GM19324 (cell line): ENCODE results near the gene LRP11.
"Not testable (repeated sequence)": the region's sequence is repeated elsewhere in the genome, so short reads cannot be mapped to it uniquely, and the experiment has no call there.

Experiments
- ATAC-seq: cut with Tn5 transposase; IDR thresholded peaks from one replicate; pipeline ENCODE4 v1.9.1; 2021; ENCODE audit warnings: mild to moderate bottlenecking, moderate library complexity; ENCODE audit not compliant: unreplicated experiment, low FRiP score

Gene LRP11

DNA sequence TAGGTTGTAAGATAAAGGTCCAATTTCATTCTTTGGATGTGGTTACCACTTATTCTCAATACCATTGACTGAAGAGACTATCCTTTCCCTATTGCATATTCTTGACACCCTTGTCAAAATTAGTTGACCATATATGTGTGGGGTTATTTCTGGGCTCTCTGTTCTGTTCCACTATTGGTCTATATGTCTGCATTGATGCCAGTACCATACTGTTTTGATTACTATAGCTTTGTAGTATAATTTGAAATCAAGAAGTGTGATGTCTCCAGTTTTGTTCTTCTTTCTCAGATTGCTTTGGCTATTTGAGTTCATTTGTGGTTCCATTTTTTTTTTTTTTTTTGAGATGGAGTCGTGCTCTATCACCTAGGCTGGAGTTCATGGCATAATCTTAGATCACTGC is 8.1 kb upstream of the LRP11 start:
- ATAC-seq: no peak

DNA sequence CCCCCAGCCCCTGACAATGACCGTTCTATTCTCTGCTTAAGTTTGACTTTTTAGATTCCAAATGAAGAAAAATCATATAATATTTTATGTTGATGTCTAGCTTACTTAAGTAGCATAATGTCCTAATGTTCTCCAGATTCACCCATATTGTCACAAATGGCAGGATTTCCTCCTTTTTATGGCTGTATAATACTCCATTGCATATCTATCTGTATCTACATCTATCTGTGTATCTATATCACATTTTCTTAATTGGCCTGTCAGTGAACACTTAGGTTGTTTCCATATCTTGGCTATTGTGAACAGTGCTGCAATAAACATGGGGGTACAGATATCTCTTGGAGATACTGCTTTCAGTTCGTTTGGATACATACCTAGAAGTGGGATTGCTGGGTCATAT is 7.0 kb upstream of the LRP11 start:
- no peak for ATAC-seq

DNA sequence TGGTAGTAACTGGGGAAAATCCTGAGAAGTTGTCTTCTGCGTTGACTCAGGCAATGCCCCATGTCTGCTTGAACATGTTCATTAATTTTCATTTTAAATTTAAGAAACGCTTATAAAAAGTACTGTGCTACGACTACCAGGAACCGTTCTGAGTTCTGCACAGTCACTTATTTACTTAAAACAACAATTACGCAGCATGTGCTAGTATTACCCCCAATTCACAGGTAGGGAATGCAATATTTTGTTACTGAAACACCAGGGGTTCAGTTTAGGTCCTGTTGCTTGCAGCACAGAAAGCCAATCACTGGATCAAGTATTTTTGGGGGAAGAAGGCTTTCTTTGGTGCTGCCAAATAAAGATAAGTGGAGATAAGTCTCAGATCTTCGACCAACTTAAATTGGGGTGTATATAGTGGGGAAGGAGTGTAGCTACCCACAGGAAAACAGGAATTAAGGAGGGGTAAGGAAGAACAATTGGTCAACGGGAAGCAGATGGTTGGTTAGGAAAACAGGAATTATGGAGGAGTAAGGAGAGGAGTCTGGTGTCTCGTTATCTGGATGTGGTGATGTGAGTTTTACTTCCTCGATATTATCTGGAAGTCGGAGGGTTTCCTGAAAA is 5.2 kb upstream of the LRP11 start:
- ATAC-seq: no peak

DNA sequence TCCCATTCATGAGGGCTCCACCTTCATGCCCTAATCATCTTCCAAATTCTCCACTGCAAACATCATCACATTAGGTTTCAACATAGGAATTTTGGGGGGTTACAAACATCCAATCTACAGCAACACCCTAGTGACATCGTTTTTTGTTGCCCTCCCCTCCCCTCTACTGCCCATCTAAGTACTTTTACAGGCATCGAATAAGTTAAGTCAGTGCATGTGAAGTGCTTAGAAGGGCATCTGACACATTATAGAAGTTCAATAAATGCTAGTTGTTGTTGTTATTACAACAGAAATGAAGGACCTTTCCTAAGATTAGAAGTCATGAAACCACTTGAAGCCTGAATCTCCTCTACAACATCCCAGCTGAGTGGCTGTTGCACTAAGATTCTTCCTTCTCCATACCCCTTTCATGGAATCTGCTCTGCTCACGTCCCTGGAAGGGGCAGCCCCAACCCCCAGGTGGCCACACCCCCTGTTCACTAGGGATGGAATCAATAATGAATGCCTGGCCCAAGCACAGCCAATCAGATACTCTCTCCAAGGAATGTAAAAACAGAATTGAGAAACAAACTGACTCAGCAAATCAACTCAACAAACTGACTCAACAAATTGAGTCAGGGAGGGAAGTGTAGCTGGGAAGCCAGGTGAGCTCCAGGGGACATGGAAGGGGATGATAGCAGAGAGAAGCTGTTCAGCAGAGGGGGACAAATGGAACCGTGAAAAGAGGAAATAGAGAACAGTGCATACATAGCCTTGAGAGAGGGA is 3.9 kb upstream of the LRP11 start:
- ATAC-seq: no peak

DNA sequence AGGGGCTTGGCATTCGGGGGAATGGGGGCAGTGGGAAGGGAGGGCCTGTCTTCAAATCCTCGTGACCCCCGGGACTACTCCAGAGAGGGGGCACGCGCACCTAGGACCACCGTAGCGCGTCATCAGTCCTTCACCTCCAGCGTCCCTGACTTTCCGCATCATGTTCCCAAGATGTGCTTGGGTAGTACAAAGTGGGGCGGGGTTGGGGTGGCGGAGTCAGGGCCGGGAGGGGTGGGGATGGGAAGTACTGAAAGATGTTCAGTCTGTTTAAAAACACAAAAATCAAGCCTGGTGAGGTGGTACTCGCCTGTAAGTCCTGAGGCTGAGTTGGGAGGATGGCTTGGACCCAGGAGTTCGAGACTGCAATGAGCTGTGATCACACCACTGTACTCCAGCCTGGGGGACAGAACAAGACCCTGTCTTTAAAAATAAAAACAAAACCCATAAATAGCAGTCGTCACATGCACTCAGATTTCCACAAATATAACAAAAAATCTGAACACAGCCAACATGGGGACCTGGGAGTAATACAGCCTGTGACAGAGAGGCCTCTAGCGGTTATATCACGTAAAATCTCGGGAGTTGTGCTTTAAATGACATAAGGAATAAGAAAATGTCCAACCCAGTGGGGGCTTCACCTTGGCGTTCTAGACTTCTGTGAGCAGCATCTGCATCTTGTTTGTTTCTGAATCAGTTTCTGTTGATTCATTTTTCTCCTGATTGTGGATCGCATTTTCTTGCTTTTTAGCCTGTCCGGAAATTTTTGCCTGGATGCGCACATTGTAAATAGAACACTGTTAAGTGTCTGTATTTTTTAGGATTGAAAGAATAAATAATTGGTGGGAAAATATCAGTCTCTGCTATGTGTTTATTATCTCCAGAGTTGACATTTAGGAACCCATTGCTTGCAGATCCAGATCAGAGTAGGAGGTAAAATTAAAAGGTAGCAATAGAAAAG is 698 bp upstream of the LRP11 start:
- no peak for ATAC-seq

DNA sequence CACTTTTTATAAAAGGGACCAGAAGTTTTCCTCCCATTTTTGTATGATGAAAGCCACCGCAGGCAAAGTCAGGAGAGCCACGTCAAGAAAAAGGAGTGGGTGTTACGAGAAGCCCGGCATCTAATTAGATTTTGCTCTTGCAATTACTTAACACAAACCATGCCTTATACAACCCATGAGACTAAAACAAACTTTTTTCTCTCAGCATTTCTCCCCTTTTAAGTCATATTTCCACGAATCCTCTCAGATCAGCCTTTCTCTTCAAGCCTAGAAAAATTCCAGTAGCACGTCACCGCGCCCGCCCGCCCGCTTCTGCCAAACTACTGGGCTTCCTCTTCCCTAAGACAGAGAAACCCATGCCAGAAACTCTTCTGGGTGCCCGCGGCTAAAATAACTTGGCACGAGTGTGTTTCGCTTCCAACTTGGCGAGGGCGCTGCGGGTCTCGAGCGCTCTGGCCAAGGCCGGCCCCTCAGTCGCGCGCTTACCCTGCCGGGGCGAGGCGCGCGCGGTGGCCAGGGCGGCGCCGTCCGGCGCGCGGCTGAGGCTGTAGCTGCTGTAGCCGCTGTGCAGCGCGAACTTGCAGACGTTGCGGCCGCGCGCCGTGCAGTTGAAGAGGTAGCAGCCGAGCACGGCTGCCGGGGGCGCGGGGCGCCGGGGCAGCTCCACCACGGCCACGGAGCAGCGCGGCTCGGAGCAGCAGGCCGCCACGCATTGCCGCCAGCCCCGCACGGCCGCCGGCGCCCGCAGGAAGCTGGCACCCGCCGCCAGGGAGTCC is 1.0 kb downstream of the LRP11 start:
- peak; percentile 27 for ATAC-seq

DNA sequence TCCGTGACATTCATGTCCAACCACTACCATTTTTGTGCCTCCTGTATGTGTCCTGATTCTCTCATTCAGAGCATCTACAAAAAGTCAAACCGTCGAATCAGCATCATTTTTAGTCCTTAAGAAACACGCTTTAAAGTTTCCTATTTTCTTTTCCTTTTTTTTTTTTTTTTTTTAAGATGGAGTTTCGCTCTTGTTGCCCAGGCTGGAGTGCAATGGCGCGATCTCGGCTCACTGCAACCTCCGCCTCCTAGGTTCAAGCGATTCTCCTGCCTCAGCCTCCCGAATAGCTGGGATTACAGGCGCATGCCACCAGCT is 1.8 kb downstream of the LRP11 start:
- not testable (repeated sequence) for ATAC-seq

DNA sequence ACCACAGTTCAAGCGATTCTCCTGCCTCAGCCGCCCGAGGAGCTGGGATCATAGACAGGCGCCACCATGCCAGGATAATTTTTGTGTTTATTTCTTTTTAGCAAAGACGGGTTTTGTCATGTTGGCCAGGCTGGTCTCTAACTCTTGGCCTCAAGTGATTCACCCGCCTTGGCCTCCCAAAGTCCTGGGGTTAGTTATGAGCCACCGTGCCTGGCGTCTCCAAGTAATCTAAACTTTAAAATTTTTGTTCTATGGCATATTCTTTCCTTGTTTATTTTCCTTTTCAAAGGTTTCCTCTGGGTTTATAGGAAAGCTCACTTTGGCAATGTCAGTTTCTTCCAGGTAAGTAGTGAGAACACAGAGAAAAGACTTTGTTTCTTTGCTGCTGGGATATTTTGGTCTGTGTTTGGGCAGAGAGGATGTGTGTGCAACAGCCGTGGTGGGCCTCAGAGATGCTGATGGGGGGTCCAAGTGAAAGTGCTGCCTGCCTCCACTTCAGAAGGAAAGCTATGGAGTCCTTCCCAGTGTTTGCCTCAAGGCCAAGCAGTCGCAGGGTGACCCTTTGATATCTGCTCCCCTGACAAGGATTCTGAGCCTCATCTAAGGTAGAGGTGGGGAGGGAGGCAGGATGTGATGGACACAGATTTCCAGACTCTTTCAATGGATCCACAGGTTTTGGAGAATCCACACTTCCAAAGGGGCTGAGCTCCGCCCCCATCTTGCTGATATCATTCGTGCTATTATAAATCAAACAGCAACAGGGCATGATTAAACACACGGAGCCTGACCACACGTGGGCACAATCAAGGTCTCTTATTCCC is 2.3 kb downstream of the LRP11 start:
- ATAC-seq: no peak

DNA sequence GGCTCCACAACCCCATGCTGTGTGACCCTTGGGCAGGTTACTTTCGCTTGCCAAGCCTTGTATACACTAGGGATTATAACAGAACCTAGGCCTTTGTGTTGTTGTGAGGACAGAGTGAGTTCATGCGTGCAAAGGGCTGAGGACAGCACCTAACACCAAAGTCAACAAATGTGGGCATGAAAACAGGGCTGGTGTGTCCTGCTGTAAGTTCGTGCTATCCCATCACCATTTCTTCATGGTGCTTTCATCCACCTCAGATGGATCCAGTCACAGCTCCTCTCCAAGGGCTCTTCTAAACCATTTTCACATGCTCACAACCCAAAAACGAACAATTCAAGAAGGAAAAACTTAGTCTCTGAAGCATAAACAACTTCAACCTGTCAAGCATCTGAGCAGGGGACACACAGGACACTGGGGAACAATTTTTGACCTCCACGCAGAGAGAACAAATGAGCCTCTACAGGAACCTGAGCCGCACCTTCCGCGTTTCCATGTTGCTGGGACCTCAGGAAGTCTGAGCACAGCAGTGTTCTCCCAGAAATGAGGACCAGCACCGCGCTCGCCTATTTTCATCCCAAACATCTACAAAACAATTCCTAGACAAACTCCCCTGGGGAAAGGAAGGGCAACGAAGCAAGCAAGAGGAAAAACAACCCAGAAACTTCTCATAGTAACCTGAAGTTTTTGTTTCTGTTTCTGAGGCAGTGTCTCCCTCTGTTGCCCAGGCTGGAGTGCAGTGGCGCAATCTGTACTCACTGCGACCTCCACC is 3.1 kb downstream of the LRP11 start:
- ATAC-seq: no peak

DNA sequence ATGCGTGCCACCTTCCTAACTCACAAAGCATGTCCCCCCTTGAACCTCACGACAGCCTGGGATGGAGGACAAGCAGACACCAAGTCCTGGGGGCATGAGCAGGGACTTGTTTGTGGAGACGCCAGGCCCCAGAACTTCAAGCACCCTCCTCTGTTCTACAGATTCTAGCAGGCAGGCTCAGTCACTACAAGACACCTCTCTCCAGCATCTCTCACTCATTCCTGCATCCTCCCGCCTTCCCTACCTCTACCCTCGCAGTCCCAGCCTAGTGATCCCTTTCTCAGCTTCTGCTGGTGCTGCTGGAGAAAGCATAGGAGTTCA is 3.7 kb downstream of the LRP11 start:
- no peak for ATAC-seq

DNA sequence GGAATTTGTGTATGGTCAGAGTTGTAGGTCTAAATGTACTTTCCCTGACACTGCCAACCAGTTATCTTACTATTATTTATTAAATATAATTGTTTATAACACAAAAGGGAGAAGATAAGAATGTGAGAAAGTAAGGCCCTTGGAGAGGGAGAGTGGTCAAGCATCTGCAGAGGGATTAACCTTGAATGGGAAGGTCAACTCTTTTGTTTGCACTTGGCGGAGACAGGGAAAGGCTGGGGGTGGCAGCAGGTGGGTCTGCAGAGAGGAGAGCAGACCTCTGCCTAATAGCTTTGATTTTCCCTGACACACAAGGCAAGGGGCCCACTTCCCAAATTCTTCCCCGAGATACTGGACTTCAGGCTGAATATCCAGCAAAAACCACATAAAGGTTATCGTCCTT is 4.2 kb downstream of the LRP11 start:
- no peak for ATAC-seq

DNA sequence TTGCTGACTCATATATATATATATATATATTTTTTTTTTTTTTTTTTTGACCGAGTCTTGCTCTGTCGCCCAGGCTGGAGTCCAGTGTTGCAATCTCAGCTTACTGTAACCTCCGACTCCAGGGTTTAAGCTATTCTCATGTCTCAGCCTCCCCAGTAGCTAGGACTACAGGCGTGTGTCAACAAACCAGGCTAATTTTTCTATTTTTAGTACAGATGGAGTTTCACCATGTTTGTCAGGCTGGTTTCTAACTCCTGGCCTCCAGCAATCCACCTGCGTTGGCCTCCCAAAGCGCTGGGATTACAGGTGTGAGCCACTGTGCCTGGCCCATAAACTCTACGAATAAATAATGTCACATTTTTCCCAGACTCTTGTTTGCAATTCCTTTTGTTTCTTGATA is 4.8 kb downstream of the LRP11 start:
- ATAC-seq: no peak

DNA sequence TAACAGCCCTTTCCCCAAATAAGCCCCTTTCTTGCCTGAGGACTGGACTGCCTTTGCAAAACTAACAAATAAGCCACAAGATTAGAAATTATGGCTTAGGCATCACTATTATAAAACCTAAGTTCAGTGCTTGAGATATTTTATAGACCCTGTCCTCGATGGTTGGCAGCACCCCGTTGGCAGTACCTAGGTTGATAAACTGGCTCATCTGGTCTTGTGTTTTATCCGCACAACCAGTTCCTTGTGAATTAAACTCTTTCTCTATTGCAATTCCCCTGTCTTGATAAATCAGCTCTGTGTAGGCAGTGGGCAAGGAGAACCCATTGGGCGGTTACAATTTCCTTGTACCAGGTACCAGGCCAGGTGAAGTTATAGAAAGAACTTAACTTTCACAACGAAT is 6.6 kb downstream of the LRP11 start:
- no peak for ATAC-seq

DNA sequence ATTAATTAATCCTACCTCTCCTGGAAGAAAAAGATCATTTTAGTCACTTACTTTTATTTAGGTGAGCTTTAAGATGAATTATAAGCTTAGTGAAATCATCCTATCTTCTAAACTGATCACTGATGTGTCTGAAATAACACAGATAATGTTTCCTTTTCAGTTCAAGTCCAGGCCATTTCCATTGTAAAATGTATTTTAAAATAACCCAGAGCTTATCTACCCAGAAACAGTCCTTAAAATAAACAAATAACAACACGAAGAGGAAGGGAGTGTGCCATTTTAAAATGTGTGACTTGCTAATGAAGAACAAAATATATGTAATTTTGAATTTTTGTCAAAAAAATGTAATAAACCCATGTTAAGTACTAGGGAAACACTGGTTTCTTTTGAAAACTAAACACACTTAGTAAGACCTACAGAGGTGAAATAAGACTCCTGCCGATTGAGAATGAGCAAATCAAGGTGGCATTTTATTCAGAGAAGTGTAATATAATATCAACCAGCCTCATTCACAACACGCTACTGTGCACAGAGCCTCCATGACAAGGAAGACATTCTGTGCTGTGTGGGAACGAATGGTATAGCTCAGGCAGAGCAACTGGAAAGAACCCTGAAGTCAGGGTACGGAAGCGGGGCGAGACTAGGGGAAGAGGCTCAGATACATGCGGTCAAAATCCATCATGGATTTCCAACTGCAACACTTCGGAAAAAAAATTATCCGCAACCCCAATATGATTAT is 7.7 kb downstream of the LRP11 start:
- no peak for ATAC-seq

DNA sequence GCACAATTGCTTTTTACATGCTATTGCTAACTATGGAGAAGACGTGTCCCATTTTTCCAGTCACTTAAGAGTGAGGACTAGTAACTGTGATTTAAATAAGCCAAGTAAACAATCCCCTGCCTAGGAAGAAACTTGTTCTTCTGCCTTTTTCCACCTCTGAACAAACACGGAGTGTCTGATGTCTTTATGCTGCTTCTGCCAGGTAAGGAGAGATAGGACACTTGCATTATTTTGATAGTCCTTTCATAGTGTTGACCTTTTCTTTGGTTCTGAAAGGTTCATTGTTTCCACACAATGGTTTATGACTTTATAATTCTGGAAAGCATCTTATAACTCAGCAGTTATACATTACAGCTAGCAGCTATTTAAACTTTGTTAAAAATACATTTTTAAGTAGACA is 8.4 kb downstream of the LRP11 start:
- ATAC-seq: no peak

DNA sequence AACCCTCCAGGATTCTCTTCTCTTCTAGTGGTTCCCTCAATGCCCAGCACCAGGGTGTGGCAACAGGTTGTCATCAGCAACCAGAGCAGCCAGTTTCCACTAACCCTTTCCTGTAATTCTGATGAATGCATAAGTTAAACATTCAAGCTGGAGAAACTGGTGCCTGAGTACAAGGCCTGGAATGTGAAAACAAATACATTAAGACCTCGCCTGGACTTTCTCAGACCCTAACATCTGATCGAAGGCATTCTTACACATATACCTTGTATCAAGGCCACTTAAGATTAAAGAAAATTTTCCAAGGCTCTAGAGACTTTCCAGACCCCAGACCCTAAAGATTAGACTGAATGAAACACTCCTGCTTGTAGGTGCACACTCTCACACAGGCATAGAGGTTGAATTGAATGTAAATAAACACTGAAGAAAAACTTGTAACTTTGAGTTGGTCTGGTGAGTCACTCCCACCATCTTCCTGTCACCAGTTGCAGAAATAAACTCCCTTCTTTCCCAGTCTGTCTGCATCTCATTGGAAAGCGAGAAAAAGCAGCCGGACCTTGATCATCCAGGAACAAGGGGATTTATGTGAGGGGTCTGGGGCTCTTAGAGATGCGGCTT is 9.0 kb downstream of the LRP11 start:
- no peak for ATAC-seq

DNA sequence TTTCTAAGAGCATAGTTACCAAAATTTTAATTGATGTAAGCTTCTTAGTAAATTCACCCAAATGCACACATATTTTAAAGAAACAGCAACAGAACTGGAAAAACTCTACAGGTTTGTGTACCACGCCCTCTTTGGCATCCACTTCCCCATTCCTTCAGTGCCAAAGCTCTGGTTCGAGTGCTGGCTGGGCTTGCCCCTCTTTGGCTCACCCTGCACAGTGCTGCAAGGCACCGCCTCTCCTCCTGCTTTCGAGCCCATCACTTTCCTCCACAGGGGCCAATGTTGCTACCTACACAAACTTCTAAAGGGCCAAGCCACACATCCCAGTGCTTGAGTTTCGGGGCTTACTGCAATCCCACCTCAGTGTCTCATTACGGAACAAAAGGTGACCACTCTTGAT is 9.6 kb downstream of the LRP11 start:
- ATAC-seq: no peak

DNA sequence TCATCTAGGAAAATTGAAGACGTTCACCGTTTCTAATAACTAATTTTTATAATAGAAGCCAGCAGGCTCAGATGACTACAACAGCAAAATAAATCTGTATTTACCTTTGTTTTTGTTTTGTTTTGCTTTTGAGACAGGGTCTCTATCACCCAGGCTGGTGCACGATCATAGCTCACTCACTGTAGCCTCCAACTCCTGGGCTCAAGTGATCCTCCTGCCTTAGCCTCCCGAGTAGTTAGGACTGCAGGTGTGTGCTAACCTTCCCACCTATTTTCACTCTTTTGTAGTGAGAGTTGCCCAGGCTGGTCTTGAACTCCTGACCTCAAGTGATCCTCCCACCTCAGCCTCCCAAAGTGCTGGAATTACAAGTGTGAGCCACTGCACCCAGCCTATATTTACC is 10.1 kb downstream of the LRP11 start:
- not testable (repeated sequence) for ATAC-seq
